Measurements from ENCODE around the gene RHBDF1. TPM values are rescaled to one million over a fixed set of nuclear protein-coding genes. Genes with fewer than 3 reads are reported as not detected.
A peak's percentile ranks its signal among the peaks of the same experiment; 100 is the strongest.

Gene RHBDF1
- total and polyA plus RNA-seq, 2 of the 13 experiments (the other 11 are each of a cell fraction or from before 2014, with no cell fraction given): 5.4 to 26.9 TPM

GRCh38 chr16:75580-76501 lies 3.4 kb upstream of the RHBDF1 start (continued):
- TF ChIP-seq, protein P1, sequence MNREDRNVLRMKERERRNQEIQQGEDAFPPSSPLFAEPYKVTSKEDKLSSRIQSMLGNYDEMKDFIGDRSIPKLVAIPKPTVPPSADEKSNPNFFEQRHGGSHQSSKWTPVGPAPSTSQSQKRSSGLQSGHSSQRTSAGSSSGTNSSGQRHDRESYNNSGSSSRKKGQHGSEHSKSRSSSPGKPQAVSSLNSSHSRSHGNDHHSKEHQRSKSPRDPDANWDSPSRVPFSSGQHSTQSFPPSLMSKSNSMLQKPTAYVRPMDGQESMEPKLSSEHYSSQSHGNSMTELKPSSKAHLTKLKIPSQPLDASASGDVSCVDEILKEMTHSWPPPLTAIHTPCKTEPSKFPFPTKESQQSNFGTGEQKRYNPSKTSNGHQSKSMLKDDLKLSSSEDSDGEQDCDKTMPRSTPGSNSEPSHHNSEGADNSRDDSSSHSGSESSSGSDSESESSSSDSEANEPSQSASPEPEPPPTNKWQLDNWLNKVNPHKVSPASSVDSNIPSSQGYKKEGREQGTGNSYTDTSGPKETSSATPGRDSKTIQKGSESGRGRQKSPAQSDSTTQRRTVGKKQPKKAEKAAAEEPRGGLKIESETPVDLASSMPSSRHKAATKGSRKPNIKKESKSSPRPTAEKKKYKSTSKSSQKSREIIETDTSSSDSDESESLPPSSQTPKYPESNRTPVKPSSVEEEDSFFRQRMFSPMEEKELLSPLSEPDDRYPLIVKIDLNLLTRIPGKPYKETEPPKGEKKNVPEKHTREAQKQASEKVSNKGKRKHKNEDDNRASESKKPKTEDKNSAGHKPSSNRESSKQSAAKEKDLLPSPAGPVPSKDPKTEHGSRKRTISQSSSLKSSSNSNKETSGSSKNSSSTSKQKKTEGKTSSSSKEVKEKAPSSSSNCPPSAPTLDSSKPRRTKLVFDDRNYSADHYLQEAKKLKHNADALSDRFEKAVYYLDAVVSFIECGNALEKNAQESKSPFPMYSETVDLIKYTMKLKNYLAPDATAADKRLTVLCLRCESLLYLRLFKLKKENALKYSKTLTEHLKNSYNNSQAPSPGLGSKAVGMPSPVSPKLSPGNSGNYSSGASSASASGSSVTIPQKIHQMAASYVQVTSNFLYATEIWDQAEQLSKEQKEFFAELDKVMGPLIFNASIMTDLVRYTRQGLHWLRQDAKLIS (CRISPR knock-in tag; IDR thresholded peaks at IDR 0.05): no peak
- TF ChIP-seq XRCC5 (optimal IDR thresholded peaks at IDR 0.05; ENCODE audit: low read length) (peak; percentile 46), SOX5 (CRISPR knock-in tag; IDR thresholded peaks at IDR 0.05; ENCODE audit: borderline replicate concordance) (no peak; the same call in 1 of the 2 replicates), CREB1 (IDR thresholded peaks at IDR 0.05) (no peak), CREB1 (CRISPR knock-in tag; IDR thresholded peaks at IDR 0.05) (no peak), MYNN (CRISPR knock-in tag; IDR thresholded peaks at IDR 0.05; ENCODE audit: low read depth) (no peak), ZNF652 (CRISPR knock-in tag; IDR thresholded peaks at IDR 0.05; ENCODE audit: borderline replicate concordance, low read depth) (no peak), SNAI1 (CRISPR knock-in tag; IDR thresholded peaks at IDR 0.05; ENCODE audit: borderline replicate concordance) (peak; percentile 28; the same call in 1 of the 2 replicates), KLF16 (CRISPR knock-in tag; IDR thresholded peaks at IDR 0.05) (no peak), ZNF713 (CRISPR knock-in tag; IDR thresholded peaks at IDR 0.05) (no peak), ZNF776 (CRISPR knock-in tag; IDR thresholded peaks at IDR 0.05) (no peak), ZNF563 (CRISPR knock-in tag; IDR thresholded peaks at IDR 0.05) (no peak; the same call in 1 of the 2 replicates), HOXA7 (CRISPR knock-in tag; IDR thresholded peaks at IDR 0.05) (no peak), RXRB (CRISPR knock-in tag; IDR thresholded peaks at IDR 0.05; ENCODE audit: borderline replicate concordance) (no peak; the same call in 1 of the 2 replicates), HNF1A (IDR thresholded peaks at IDR 0.05; ENCODE audit: low read depth) (no peak), HNF1A (CRISPR knock-in tag; IDR thresholded peaks at IDR 0.05; ENCODE audit: borderline replicate concordance) (no peak), GPBP1L1 (CRISPR knock-in tag; IDR thresholded peaks at IDR 0.05) (no peak), MXI1 (IDR thresholded peaks at IDR 0.05; ENCODE audit: borderline replicate concordance, low read depth, low read length) (peak; percentile 44; the same call in 1 of the 3 replicates), SOX6 (IDR thresholded peaks at IDR 0.05) (no peak), SOX6 (CRISPR knock-in tag; IDR thresholded peaks at IDR 0.05) (peak; percentile 48; the same call in 1 of the 2 replicates), NR2F6 (IDR thresholded peaks at IDR 0.05) (peak; percentile 41; the same call in 1 of the 2 replicates), NR2F6 (CRISPR knock-in tag; IDR thresholded peaks at IDR 0.05) (peak; percentile 40; the same call in 1 of the 2 replicates)

Measured in HepG2 (cell line).